H9 (cell line): Measurements from ENCODE around the gene COA8. TPM values are rescaled to one million over a fixed set of nuclear protein-coding genes. Genes with fewer than 3 reads are reported as not detected.

ENCODE experiments used
- DNase-seq: peaks from one replicate; pipeline ENCODE4 v3.0.0-alpha.2; 2017
- H2AFZ ChIP-seq: one replicate; pipeline ENCODE4 v1.6.1; 2013; ENCODE audit warnings: mild to moderate bottlenecking, low read length, control low read depth, moderate library complexity
- H2AK5ac ChIP-seq: 2 replicates; pipeline ENCODE4 v1.6.1; 2013; ENCODE audit warnings: low read length, control low read depth, mixed read lengths; ENCODE audit not compliant: insufficient read length
- H2BK120ac ChIP-seq: one replicate; pipeline ENCODE4 v1.6.1; 2013; ENCODE audit warnings: low read depth, mild to moderate bottlenecking, low read length, control low read depth, inconsistent platforms; ENCODE audit not compliant: poor library complexity, severe bottlenecking
- H2BK12ac ChIP-seq: 2 replicates; pipeline ENCODE4 v1.6.1; 2013; ENCODE audit warnings: low read length, control low read depth, mixed read lengths, low read depth; ENCODE audit not compliant: insufficient read length
- H2BK15ac ChIP-seq: 2 replicates; pipeline ENCODE4 v1.6.1; 2013; ENCODE audit warnings: low read depth, low read length, control low read depth
- H2BK20ac ChIP-seq: one replicate; pipeline ENCODE4 v1.6.1; 2013; ENCODE audit warnings: low read depth, mild to moderate bottlenecking, low read length, control low read depth, inconsistent platforms; ENCODE audit not compliant: poor library complexity, severe bottlenecking
- H2BK5ac ChIP-seq: 2 replicates; pipeline ENCODE4 v1.6.1; 2013; ENCODE audit warnings: low read length, control low read depth, mixed read lengths; ENCODE audit not compliant: insufficient read length
- H3K14ac ChIP-seq: 2 replicates; pipeline ENCODE4 v1.6.1; 2013; ENCODE audit warnings: low read length, control low read depth; ENCODE audit not compliant: insufficient read depth
- H3K18ac ChIP-seq: 2 replicates; pipeline ENCODE4 v1.6.1; 2013; ENCODE audit warnings: low read depth, mild to moderate bottlenecking, mixed read lengths, low read length, control low read depth; ENCODE audit not compliant: insufficient read length
- H3K23ac ChIP-seq: 2 replicates; pipeline ENCODE4 v1.6.1; 2013; ENCODE audit warnings: low read length, control low read depth, mixed read lengths, low read depth; ENCODE audit not compliant: insufficient read length
- H3K23me2 ChIP-seq: 2 replicates; pipeline ENCODE4 v1.6.1; 2013; ENCODE audit warnings: low read depth, mild to moderate bottlenecking, mixed read lengths, low read length, control low read depth; ENCODE audit not compliant: insufficient read length, poor library complexity, severe bottlenecking
- H3K27ac ChIP-seq: 2 replicates; pipeline ENCODE4 v1.5.1; 2013; ENCODE audit warnings: low read length, control low read depth, mixed read lengths, low read depth; ENCODE audit not compliant: insufficient read length
- H3K27me3 ChIP-seq: 2 replicates; pipeline ENCODE4 v1.6.1; 2013; ENCODE audit warnings: low read length, control low read depth, inconsistent platforms; ENCODE audit not compliant: insufficient read depth
- H3K4ac ChIP-seq: 2 replicates; pipeline ENCODE4 v1.6.1; 2013; ENCODE audit warnings: low read depth, mild to moderate bottlenecking, control low read depth, inconsistent platforms, low read length, moderate library complexity
- H3K4me1 ChIP-seq: 2 replicates; pipeline ENCODE4 v1.6.1; 2013; ENCODE audit warnings: low read length, control low read depth, inconsistent platforms; ENCODE audit not compliant: insufficient read depth
- H3K4me2 ChIP-seq: 2 replicates; pipeline ENCODE4 v1.6.1; 2013; ENCODE audit warnings: low read length, control low read depth, mixed read lengths; ENCODE audit not compliant: insufficient read length, insufficient read depth
- H3K56ac ChIP-seq: 2 replicates; pipeline ENCODE4 v1.6.1; 2013; ENCODE audit warnings: low read depth, mild to moderate bottlenecking, mixed read lengths, low read length, control low read depth; ENCODE audit not compliant: insufficient read length
- H3K79me1 ChIP-seq: 2 replicates; pipeline ENCODE4 v1.6.1; 2013; ENCODE audit warnings: low read depth, mild to moderate bottlenecking, moderate library complexity, low read length, control low read depth, inconsistent platforms; ENCODE audit not compliant: insufficient read depth, poor library complexity, severe bottlenecking
- H3K79me2 ChIP-seq: 2 replicates; pipeline ENCODE4 v1.6.1; 2013; ENCODE audit warnings: low read length, control low read depth, inconsistent platforms; ENCODE audit not compliant: insufficient read depth
- H3K9ac ChIP-seq: 2 replicates; pipeline ENCODE4 v1.6.1; 2013; ENCODE audit warnings: low read length, control low read depth, mixed read lengths; ENCODE audit not compliant: insufficient read length; ENCODE audit errors: extremely low read depth
- H3K9me3 ChIP-seq: one replicate; pipeline ENCODE4 v1.6.1; 2013; ENCODE audit warnings: low read depth, low read length, inconsistent platforms; ENCODE audit not compliant: control insufficient read depth
- H3T11ph ChIP-seq: one replicate; pipeline ENCODE4 v1.6.1; 2013; ENCODE audit warnings: mild to moderate bottlenecking, low read length, control low read depth, inconsistent platforms
- H4K20me1 ChIP-seq: one replicate; pipeline ENCODE4 v1.6.1; 2013; ENCODE audit not compliant: control insufficient read depth, insufficient read length, insufficient read depth
- H4K5ac ChIP-seq: 2 replicates; pipeline ENCODE4 v1.6.1; 2013; ENCODE audit warnings: low read depth, mild to moderate bottlenecking, mixed read lengths, low read length, control low read depth; ENCODE audit not compliant: insufficient read length
- H4K8ac ChIP-seq: replicated peaks from 2 replicates; pipeline ENCODE4 v1.6.1; 2013; ENCODE audit warnings: low read length, control low read depth, mixed read lengths, low read depth; ENCODE audit not compliant: insufficient read length
- H4K91ac ChIP-seq: 2 replicates; pipeline ENCODE4 v1.6.1; 2013; ENCODE audit warnings: low read depth, mild to moderate bottlenecking, moderate library complexity, mixed read lengths, low read length, control low read depth; ENCODE audit not compliant: insufficient read length
- H3K27ac Mint-ChIP-seq, 3 experiments: 2 replicates in 2 of 3; 3 replicates in 1 of 3; pipeline ENCODE4 v1.8.0; 2020 to 2021; ENCODE audit warnings: mixed read lengths in 3 of 3, mild to moderate bottlenecking in 1 of 3, moderate library complexity in 1 of 3
- H3K27me3 Mint-ChIP-seq: 2 replicates; pipeline ENCODE4 v1.8.0; 2021; ENCODE audit warnings: low read depth, mild to moderate bottlenecking, moderate library complexity, mixed read lengths
- H3K36me3 Mint-ChIP-seq, 3 experiments: 2 replicates in 2 of 3; 3 replicates in 1 of 3; pipeline ENCODE4 v1.8.0; 2020 to 2021; ENCODE audit warnings: low read depth in 3 of 3, mixed read lengths in 3 of 3; ENCODE audit not compliant: insufficient read depth in 1 of 3
- H3K4me1 Mint-ChIP-seq, 2 experiments: 2 replicates each; pipeline ENCODE4 v1.8.0; 2020; ENCODE audit warnings: mixed read lengths in 2 of 2
- H3K4me3 Mint-ChIP-seq, 2 experiments: 2 replicates in 1 of 2; 3 replicates in 1 of 2; pipeline ENCODE4 v1.8.0; 2020 to 2021; ENCODE audit warnings: mild to moderate bottlenecking in 2 of 2, mixed read lengths in 2 of 2, moderate library complexity in 1 of 2
- H3K9me3 Mint-ChIP-seq, 2 experiments: 2 replicates in 1 of 2; 3 replicates in 1 of 2; pipeline ENCODE4 v1.8.0; 2020; ENCODE audit warnings: mild to moderate bottlenecking in 2 of 2, mixed read lengths in 2 of 2, moderate library complexity in 1 of 2
- WGBS: extraction: QIAGEN DNeasy Blood & Tissue Kit; methylation state at CpG from one replicate; pipeline ENCODE4 v1.1.7; 2013; ENCODE audit warnings: missing lambda C conversion rate, low lambda C conversion rate, mixed read lengths; ENCODE audit not compliant: insufficient read length; ENCODE audit errors: extremely low coverage; 5-methylcytosine and 5-hydroxymethylcytosine counted together
- total RNA-seq: library from RNA; stranded (reverse); gene quantifications from 2 replicates; pipeline ENCODE4 v1.2.1, GENCODE V29; 2021
- TF ChIP-seq, protein P1 (sequence below): fragments of 200-600 bp; sonication (generic); conservative IDR thresholded peaks from 3 replicates; pipeline ENCODE4 v1.8.0; 2021; ENCODE audit warnings: antibody characterized with exemption, mild to moderate bottlenecking

The COA8 gene
- total RNA-seq, 1 experiment from 2014 or later, result 45.5 TPM

- H2BK12ac ChIP-seq, result no peak overlapping the region
- peaks cover 2% of the 10 kb centered on the region for H3K23me2 ChIP-seq
- H2BK120ac ChIP-seq, result no peak overlapping the region
- no peak overlapping the region for H2BK5ac ChIP-seq
- TF ChIP-seq, protein P1, sequence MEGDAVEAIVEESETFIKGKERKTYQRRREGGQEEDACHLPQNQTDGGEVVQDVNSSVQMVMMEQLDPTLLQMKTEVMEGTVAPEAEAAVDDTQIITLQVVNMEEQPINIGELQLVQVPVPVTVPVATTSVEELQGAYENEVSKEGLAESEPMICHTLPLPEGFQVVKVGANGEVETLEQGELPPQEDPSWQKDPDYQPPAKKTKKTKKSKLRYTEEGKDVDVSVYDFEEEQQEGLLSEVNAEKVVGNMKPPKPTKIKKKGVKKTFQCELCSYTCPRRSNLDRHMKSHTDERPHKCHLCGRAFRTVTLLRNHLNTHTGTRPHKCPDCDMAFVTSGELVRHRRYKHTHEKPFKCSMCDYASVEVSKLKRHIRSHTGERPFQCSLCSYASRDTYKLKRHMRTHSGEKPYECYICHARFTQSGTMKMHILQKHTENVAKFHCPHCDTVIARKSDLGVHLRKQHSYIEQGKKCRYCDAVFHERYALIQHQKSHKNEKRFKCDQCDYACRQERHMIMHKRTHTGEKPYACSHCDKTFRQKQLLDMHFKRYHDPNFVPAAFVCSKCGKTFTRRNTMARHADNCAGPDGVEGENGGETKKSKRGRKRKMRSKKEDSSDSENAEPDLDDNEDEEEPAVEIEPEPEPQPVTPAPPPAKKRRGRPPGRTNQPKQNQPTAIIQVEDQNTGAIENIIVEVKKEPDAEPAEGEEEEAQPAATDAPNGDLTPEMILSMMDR, result no peak
- no peaks in the 10 kb centered on the region for H3K79me1 ChIP-seq
- H2AK5ac ChIP-seq, result no peak overlapping the region
- H3K4ac ChIP-seq, result no peak overlapping the region
- Mint-ChIP-seq H3K36me3 (no peaks in the 10 kb centered on the region), H3K27me3 (peaks cover 8% of the 10 kb centered on the region), H3K27ac (no peak overlapping the region), H3K4me1 (peaks cover 9 to 12% of the 10 kb centered on the region in 2 experiments; a peak in 3 of 4 replicates), H3K4me3 (no peak overlapping the region), H3K9me3 (no peaks in the 10 kb centered on the region)
- no peak overlapping the region for H2BK15ac ChIP-seq
- no peak overlapping the region for H3K14ac ChIP-seq
- no peaks in the 10 kb centered on the region for H3K4me1 ChIP-seq
- no peak overlapping the region for H2BK20ac ChIP-seq
- H3T11ph ChIP-seq, result no peak overlapping the region
- no peak overlapping the region for H4K5ac ChIP-seq
- no peak overlapping the region for H3K4me2 ChIP-seq
- no peak overlapping the region for H3K23ac ChIP-seq
- no peak overlapping the region for H3K56ac ChIP-seq
- DNase-seq, result no peak
- H3K79me2 ChIP-seq, result no peaks in the 10 kb centered on the region
- H2AFZ ChIP-seq, result no peak overlapping the region
- H3K18ac ChIP-seq, result no peak overlapping the region
- H3K27me3 ChIP-seq, result no peaks in the 10 kb centered on the region
- no peak overlapping the region for H3K27ac ChIP-seq
- H4K20me1 ChIP-seq, result no peaks in the 10 kb centered on the region
- WGBS, result no CpG with 5 or more reads among the region's 4 CpGs
- H3K9ac ChIP-seq, result no peak overlapping the region
- H4K8ac ChIP-seq, result no peak overlapping the region
- H4K91ac ChIP-seq, result no peak overlapping the region
- no peaks in the 10 kb centered on the region for H3K9me3 ChIP-seq
Observed at GRCh38 chr14:103623308-103623707, 60.5 kb downstream of the COA8 start.
